ENCODE results near the gene SRPK3. TPM values are rescaled to one million over a fixed set of nuclear protein-coding genes. Genes with fewer than 3 reads are reported as not detected.
A peak's percentile ranks its signal among the peaks of the same experiment; 100 is the strongest.

The SRPK3 gene
- total RNA-seq, 1 donor from 2014 or later, result 81.4 TPM

DNA sequence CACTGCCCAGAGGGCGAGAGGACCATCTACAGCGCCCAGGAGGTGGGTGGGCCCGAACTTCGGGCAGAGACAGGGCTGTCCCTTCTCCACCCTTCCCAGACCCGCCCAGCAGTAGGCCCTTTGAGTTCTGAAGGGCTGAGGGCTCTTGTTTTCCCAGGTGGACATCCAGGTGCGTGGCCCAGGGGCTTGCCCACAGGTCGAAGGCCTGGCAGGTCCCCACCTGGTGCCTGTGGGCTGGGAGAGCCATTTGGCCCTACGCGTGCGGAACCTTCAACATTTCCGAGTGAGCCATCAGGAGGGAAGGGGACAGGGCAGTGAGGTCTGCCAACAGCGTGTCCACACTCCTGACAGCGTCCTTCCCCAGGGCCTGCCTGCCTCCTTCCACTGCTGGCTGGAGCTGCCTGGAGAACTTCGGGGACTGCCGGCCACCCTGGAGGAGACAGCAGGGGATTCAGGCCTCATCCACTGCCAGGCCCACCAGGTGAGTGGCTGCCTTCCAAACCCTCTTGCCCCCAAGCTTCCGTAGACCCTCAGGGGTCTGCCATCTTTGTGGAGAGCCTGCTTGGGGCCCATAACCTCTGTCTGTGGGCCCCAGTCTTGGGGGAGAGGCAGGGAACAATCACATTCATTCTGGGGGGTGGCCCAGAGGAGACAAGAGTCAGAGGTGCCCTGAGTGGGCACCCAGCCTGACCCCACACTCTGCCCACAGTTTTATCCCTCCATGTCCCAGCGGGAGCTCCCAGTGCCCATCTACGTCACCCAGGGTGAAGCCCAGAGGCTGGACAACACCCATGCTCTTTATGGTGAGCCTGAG is 10.0 kb upstream of the SRPK3 start:
- DNase-seq, result no peak

- DNase-seq, result no peak
These were observed 9.2 kb upstream of the SRPK3 start for GRCh38 chrX:153771415-153772315.

GRCh38 chrX:153772316-153773217 is 8.3 kb upstream of the SRPK3 start:
- DNase-seq, result no peak

- no peak for DNase-seq
These were observed 7.6 kb upstream of the SRPK3 start for GRCh38 chrX:153773218-153773611.

DNA sequence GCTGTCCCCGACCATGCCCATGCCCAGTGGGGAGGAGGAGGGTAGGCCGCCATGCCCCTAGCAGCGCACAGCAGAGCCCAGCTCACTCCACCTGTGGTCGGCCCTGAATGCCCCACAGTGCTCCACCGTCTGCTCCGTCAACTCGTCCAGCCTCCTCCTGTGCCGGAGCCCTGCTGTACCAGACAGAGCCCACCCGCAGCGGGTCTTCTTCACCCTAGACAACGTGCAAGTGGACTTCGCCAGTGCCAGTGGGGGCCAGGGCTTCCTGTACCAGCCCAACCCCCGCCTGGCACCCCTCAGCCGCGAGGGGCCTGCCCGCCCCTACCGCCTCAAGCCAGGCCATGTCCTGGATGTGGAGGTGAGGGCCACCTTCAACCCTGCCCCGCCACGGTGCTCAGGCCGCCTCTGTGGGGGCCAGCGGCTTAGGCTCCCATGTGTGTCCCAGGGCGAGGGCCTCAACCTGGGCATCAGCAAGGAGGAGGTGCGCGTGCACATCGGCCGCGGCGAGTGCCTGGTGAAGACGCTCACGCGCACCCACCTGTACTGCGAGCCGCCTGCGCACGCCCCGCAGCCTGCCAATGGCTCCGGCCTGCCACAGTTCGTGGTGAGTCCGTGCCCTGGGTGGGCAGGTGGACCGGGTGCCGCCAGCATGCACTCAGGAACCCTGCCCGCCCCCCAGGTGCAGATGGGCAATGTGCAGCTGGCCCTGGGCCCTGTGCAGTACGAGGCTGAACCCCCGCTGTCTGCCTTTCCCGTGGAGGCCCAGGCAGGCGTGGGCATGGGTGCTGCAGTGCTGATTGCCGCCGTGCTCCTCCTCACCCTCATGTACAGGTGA is 6.9 kb upstream of the SRPK3 start:
- no peak for DNase-seq

- no peak for DNase-seq
These were observed 6.1 kb upstream of the SRPK3 start for GRCh38 chrX:153774576-153775292.

- no peak for DNase-seq
These were observed 5.3 kb upstream of the SRPK3 start for GRCh38 chrX:153775293-153776119.

GRCh38 chrX:153776120-153776599 is 4.7 kb upstream of the SRPK3 start:
- DNase-seq, result no peak

GRCh38 chrX:153776611-153777045 is 4.2 kb upstream of the SRPK3 start:
- no peak for DNase-seq

GRCh38 chrX:153777261-153778090 is 3.4 kb upstream of the SRPK3 start:
- no peak for DNase-seq

DNA sequence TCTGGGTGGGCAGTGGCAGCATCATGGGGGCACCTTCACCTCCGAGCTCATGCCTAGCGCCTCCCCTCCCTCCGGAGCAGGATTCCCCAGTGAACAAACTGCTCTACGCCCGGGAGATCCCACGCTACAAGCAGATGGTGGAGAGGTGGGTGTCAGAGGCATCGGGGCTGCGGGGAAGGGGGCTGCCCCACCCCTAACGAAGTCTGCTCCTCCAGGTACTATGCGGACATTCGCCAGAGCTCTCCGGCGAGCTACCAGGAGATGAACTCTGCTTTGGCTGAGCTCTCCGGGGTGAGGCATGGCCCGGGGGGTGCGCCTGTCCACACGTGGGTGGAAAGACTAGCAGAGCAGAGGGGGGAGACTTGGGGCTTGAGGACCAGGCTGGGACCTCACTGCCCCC is 2.7 kb upstream of the SRPK3 start:
- DNase-seq, result no peak

DNA sequence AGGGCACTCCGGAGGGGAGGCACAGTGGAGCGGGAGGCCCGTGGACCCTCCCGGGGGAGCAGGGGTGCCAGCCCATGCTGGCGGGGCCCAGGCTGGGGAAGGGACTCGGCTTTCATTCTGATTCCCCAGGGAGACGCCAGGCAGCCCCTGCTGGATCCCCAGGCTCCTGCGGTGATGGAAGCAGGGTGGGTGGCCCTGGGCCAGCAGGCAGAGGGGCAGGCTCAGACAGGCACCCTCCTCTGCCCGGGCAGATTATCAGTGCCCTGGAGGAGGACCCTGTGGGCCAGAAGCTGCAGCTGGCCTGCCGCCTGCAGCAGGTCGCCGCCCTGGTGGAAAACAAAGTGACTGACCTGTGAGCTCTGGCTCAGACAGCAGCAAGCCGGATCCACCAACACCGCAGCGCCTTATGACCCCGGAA is 2.1 kb upstream of the SRPK3 start:
- no peak for DNase-seq

DNA sequence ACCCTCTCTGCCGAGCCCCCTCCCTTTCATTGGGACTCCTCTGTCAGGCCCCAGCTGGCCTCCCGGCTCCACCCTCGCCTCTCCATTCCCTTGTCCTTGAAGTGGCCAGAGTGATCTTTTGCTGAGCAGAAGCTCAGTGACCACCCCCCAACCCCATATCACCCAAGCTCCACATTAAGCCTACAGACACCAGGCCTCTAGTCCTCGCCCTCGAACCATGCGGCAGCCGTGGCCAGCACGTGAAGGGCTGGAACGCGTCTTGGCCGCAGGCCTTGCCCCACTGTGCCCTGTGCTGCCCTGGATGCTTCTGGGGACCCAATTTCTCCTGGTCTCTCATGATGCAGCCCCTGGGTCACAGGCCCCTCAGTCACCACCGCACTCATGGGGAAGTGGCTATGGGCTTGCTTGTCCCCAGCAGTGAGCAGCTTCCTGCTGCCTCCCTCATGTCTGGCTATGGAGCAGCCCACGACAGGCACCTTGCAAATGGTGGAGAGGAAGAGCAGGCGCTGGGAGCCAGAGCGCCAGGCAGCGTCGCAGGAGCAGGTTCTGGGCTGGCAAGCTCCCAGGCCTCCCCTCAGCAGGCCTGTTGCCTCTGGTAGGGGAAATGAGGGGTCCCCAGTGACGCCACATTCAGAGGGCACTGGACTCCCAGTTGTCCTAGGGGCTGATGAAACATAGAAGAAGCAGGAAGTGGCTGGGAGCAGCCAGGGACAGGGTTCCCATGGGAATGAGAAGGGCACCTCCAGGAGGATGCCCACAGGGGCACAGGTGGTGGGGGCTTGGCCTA is 757 bp upstream of the SRPK3 start:
- DNase-seq, result no peak

GRCh38 chrX:153781428-153782047 is 697 bp downstream of the SRPK3 start:
- DNase-seq, result peak; percentile 54

DNA sequence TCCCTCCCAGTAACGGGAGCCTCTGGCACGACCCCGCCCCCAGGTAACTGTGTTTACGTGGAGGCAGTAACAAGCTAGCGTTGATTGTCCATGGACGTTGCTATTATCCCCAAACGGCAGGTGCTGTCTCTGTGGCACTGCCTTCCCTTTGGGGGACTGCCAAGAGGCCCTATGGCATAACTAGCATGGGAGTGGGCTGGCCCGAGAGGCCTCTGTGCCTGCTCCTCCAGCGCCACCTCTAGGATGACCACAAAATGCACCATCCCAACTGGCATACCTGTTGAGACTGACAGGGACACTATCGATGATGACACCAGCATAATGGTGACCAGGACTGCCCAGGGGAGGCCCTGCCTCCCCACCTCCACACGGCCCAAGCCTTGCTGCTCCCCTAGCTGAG is 1.5 kb downstream of the SRPK3 start:
- DNase-seq, result peak; percentile 79

DNA sequence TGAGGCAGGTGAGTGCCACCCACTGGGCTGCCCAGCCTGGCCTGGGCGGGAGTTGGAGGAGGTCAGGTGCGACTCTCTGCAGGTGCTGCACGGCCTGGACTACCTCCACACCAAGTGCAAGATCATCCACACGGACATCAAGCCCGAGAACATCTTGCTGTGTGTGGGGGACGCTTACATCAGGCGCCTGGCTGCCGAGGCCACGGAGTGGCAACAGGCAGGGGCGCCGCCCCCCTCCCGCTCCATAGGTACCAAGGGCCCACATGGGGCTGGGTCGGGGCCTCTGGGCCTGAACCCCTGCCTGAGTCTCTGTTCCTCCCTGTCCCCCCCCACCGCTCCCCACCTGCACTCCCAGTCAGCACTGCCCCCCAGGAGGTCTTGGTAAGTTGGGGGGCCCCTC is 2.0 kb downstream of the SRPK3 start:
- DNase-seq, result no peak

DNA sequence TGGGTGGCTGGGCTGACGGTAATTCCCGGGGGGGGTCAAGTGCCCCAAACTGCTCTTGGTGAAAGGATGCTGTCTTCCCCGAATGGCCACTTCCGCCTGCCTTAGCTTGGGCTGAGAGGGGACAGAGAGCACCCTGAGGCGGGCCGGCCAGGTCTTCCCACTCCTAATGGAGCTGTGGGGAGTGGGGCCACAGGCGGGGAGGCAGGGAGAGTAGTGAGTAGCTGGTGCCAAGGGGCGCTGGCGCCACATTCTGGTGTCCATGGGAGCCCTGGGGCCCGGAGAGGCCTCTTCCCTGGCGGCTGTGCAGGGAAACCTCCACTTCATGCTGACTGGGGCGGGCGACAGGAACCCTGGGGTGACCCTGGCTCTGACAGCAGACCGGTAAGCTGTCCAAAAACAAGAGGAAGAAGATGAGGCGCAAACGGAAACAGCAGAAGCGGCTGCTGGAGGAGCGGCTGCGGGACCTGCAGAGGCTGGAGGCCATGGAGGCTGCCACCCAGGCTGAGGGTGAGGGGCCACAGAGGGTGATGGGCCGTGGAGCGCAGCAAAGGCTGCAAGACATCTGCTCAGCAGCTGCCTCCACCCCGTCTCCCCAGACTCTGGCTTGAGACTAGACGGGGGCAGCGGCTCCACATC is 2.7 kb downstream of the SRPK3 start:
- no peak for DNase-seq

Measured in tongue (tissue), 2 donors.